IgD-negative memory B cell (primary cell): ENCODE data around the gene MAN1C1. TPM values are rescaled to one million over a fixed set of nuclear protein-coding genes. Genes with fewer than 3 reads are reported as not detected.
"Not testable (repeated sequence)": the region's sequence is repeated elsewhere in the genome, so short reads cannot be mapped to it uniquely, and the experiment has no call there.

Source experiments
- H3K27ac Mint-ChIP-seq, 3 donors: one replicate each; pipeline ENCODE4 v1.8.0; 2020 to 2022; ENCODE audit warnings: mild to moderate bottlenecking in 3 of 3, mixed read lengths in 3 of 3, moderate library complexity in 1 of 3
- H3K27me3 Mint-ChIP-seq: one replicate; pipeline ENCODE4 v1.8.0; 2021; ENCODE audit warnings: mixed read lengths
- H3K36me3 Mint-ChIP-seq: one replicate; pipeline ENCODE4 v1.8.0; 2020; ENCODE audit warnings: mild to moderate bottlenecking, mixed read lengths
- H3K4me1 Mint-ChIP-seq, 3 donors: one replicate each; pipeline ENCODE4 v1.8.0; 2020 to 2022; ENCODE audit warnings: mixed read lengths in 3 of 3, mild to moderate bottlenecking in 1 of 3
- H3K4me3 Mint-ChIP-seq, 4 donors: one replicate each; pipeline ENCODE4 v1.8.0; 2020 to 2022; ENCODE audit warnings: mild to moderate bottlenecking in 4 of 4, mixed read lengths in 4 of 4, moderate library complexity in 3 of 4
- H3K9me3 Mint-ChIP-seq, 3 donors: one replicate each; pipeline ENCODE4 v1.8.0; 2020 to 2021; ENCODE audit warnings: mixed read lengths in 3 of 3, mild to moderate bottlenecking in 1 of 3
- polyA plus RNA-seq: library from polyadenylated mRNA; unstranded; fragments of 300-500 nt; fragmentation: Illumina TruSeq; gene quantifications from one replicate; pipeline ENCODE4 v1.2.3, GENCODE V29; 2021

The MAN1C1 gene
- polyA plus RNA-seq, 1 donor from 2014 or later = 0.49 TPM

GRCh38 chr1:25689686-25690381, 73.2 kb downstream of the MAN1C1 start:
- Mint-ChIP-seq H3K4me1 (no peaks in the 10 kb centered on the region), H3K27me3 (peaks cover 4% of the 10 kb centered on the region)

GRCh38 chr1:25690396-25690956, 73.9 kb downstream of the MAN1C1 start:
- H3K4me1 Mint-ChIP-seq = no peaks in the 10 kb centered on the region
- no peaks in the 10 kb centered on the region for H3K9me3 Mint-ChIP-seq
- H3K27me3 Mint-ChIP-seq = peaks cover 3% of the 10 kb centered on the region
- H3K4me3 Mint-ChIP-seq = no peak overlapping the region
- H3K27ac Mint-ChIP-seq = no peak overlapping the region
- H3K36me3 Mint-ChIP-seq = peaks cover 3% of the 10 kb centered on the region

More at GRCh38 chr1:25689686-25690381, 73.2 kb downstream of the MAN1C1 start:
- Mint-ChIP-seq H3K36me3 (peaks cover 3% of the 10 kb centered on the region), H3K27ac (no peak overlapping the region), H3K9me3 (no peaks in the 10 kb centered on the region), H3K4me3 (no peak overlapping the region)

DNA sequence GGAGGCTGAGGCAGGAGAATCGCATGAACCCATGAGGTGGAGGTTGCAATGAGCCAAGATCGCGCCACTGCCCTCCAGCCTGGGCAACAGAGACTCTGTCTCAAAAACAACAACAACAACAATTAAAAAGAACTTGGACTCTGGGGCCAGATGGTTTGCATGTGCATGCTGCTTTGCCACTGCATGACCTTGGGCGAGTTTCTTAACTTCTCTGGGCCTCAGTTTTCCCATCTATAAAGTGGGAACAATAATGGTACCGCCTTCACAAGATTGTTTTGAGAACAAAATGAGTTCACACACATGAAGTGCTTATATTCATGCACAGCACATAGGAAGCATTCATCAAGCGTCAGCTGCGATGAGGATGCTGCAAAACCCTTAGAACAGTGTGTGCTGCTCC, 74.6 kb downstream of the MAN1C1 start:
- Mint-ChIP-seq H3K4me1 (no peaks in the 10 kb centered on the region), H3K27ac (peak overlapping the region in 1 of 3 donors; percentile 39), H3K36me3 (peaks cover 3% of the 10 kb centered on the region), H3K4me3 (no peak overlapping the region), H3K9me3 (no peaks in the 10 kb centered on the region), H3K27me3 (peaks cover 3% of the 10 kb centered on the region)

- no peaks in the 10 kb centered on the region for H3K4me1 Mint-ChIP-seq
These were observed 76.0 kb downstream of the MAN1C1 start for GRCh38 chr1:25692560-25692959.

GRCh38 chr1:25694167-25695007, 77.8 kb downstream of the MAN1C1 start:
- peaks cover 6% of the 10 kb centered on the region for H3K27me3 Mint-ChIP-seq
- H3K27ac Mint-ChIP-seq = no peak overlapping the region
- no peaks in the 10 kb centered on the region for H3K36me3 Mint-ChIP-seq
- no peaks in the 10 kb centered on the region for H3K4me1 Mint-ChIP-seq
- H3K9me3 Mint-ChIP-seq = no peaks in the 10 kb centered on the region
- H3K4me3 Mint-ChIP-seq = peak overlapping the region in 1 of 4 donors; percentile 39

More at GRCh38 chr1:25692560-25692959, 76.0 kb downstream of the MAN1C1 start:
- no peaks in the 10 kb centered on the region for H3K9me3 Mint-ChIP-seq
- H3K27ac Mint-ChIP-seq = no peak overlapping the region
- H3K36me3 Mint-ChIP-seq = peaks cover 3% of the 10 kb centered on the region
- H3K27me3 Mint-ChIP-seq = no peaks in the 10 kb centered on the region
- H3K4me3 Mint-ChIP-seq = no peak overlapping the region

- no peak overlapping the region for H3K4me3 Mint-ChIP-seq
- H3K27ac Mint-ChIP-seq = no peak overlapping the region
- no peaks in the 10 kb centered on the region for H3K9me3 Mint-ChIP-seq
- no peaks in the 10 kb centered on the region for H3K36me3 Mint-ChIP-seq
- no peaks in the 10 kb centered on the region for H3K4me1 Mint-ChIP-seq
- peaks cover 13% of the 10 kb centered on the region for H3K27me3 Mint-ChIP-seq
These were observed 78.6 kb downstream of the MAN1C1 start for GRCh38 chr1:25695090-25695770.

GRCh38 chr1:25695771-25696311, 79.2 kb downstream of the MAN1C1 start:
- Mint-ChIP-seq H3K4me3 (peak overlapping the region in 1 of 4 donors; percentile 23), H3K27ac (no peak overlapping the region), H3K27me3 (peaks cover 17% of the 10 kb centered on the region), H3K4me1 (no peaks in the 10 kb centered on the region), H3K36me3 (no peaks in the 10 kb centered on the region), H3K9me3 (no peaks in the 10 kb centered on the region)

DNA sequence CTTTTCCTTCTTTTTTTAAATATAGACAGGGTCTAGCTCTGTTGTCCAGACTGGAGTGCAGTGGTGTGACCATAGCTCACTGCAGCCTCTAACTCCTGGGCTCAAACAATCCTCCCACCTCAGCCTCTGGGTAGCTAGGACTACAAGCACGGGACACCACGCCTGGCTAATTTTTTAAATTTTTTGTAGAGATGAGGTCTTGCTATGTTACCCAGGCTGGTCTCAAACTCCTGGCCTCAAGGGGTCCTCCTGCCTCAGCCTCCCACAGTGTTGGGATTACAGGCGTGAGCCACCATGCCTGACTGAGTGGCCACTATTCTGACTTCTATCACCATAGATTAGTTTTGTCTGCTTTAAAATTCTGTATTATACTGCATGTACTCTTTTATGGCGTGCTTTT, 80.1 kb downstream of the MAN1C1 start:
- not testable (repeated sequence) for H3K27ac Mint-ChIP-seq, H3K9me3 Mint-ChIP-seq, H3K4me3 Mint-ChIP-seq, H3K36me3 Mint-ChIP-seq, H3K4me1 Mint-ChIP-seq
- peaks cover 17% of the 10 kb centered on the region for H3K27me3 Mint-ChIP-seq

- Mint-ChIP-seq H3K4me3 (no peak overlapping the region), H3K27me3 (peaks cover 17% of the 10 kb centered on the region), H3K36me3 (no peaks in the 10 kb centered on the region), H3K9me3 (no peaks in the 10 kb centered on the region), H3K27ac (no peak overlapping the region), H3K4me1 (no peaks in the 10 kb centered on the region)
These were observed 81.0 kb downstream of the MAN1C1 start for GRCh38 chr1:25697435-25698217.

DNA sequence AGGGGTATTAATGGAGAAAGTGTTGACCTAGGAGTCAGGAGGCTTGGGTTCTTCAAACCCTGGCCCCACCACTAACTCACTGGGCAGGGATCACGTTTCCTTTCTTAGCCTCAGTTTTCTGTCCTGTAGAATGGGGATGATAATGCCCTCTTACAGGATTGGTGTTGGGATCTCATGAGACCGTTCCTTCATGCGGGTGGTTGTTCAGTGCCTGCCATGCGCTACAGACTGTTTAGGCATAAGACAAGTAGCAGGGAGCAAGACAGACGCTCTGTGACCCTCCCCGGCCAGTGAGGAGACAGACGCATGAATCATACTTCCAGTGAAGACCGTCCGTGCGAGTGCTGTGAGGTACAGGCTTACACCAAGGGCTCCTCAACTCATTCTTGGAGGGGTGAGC, 81.7 kb downstream of the MAN1C1 start:
- Mint-ChIP-seq H3K4me3 (no peak overlapping the region), H3K27me3 (peaks cover 18% of the 10 kb centered on the region), H3K4me1 (no peaks in the 10 kb centered on the region)

DNA sequence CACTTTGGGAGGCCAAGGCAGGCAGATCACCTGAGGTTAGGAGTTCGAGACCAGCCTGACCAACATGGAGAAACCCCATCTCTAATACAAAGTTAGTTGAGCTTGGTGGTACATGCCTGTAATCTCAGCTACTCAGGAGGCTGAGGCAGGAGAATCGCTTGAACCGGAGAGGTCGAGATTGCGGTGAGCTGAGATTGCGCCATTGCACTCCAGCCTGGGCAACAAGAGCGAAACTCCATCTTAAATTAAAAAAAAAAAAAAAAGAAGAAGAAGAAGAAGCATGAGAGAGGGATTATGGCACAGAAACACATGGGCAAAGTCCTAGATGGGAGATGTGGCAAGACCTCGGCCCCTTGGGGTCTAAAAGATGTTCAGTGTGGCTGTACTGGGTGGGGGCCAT, 82.5 kb downstream of the MAN1C1 start:
- H3K27ac Mint-ChIP-seq, H3K9me3 Mint-ChIP-seq, H3K4me1 Mint-ChIP-seq, H3K36me3 Mint-ChIP-seq: not testable (repeated sequence)
- peaks cover 18% of the 10 kb centered on the region for H3K27me3 Mint-ChIP-seq
- H3K4me3 Mint-ChIP-seq = peak overlapping the region in 1 of 4 donors; percentile 8

More for the DNA sequence above, 81.7 kb downstream of the MAN1C1 start:
- Mint-ChIP-seq H3K9me3 (no peaks in the 10 kb centered on the region), H3K36me3 (no peaks in the 10 kb centered on the region), H3K27ac (no peak overlapping the region)

- Mint-ChIP-seq H3K9me3 (no peaks in the 10 kb centered on the region), H3K4me1 (peaks cover 0 to 3% (median 0%) of the 10 kb centered on the region in 3 donors), H3K27me3 (peaks cover 18% of the 10 kb centered on the region), H3K36me3 (no peaks in the 10 kb centered on the region), H3K27ac (no peak overlapping the region), H3K4me3 (no peak overlapping the region)
These were observed 83.0 kb downstream of the MAN1C1 start for GRCh38 chr1:25699500-25700143.

DNA sequence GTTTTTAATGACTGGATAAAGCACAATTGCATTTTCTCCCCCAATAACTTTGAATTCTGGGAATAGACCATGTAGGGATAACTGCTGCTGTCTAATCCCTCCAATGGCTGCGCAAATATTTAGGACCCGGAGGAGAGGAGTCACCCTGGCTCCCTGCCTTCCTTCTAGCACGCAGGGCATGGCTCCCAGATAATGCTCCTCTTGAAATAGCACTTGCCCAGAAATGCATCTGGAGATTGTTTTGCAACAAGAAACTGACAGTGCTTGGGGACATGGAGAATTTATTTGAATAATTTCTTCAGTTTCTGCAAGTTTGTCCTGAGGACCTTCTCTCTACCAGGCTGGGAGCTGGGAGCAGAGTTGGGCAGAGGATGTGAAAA, 83.5 kb downstream of the MAN1C1 start:
- no peak overlapping the region for H3K4me3 Mint-ChIP-seq
- H3K9me3 Mint-ChIP-seq = no peaks in the 10 kb centered on the region
- peak overlapping the region in 1 of 3 donors; percentile 1 for H3K27ac Mint-ChIP-seq
- H3K4me1 Mint-ChIP-seq = peaks cover 0 to 3% (median 0%) of the 10 kb centered on the region in 3 donors
- H3K36me3 Mint-ChIP-seq = no peaks in the 10 kb centered on the region
- H3K27me3 Mint-ChIP-seq = peaks cover 18% of the 10 kb centered on the region

GRCh38 chr1:25700626-25701025, 84.0 kb downstream of the MAN1C1 start:
- Mint-ChIP-seq H3K27me3 (peaks cover 18% of the 10 kb centered on the region), H3K9me3 (no peaks in the 10 kb centered on the region), H3K27ac (peak overlapping the region in 1 of 3 donors; percentile 1), H3K4me3 (no peak overlapping the region), H3K36me3 (no peaks in the 10 kb centered on the region), H3K4me1 (peaks cover 0 to 3% (median 0%) of the 10 kb centered on the region in 3 donors)
